Hypothalamus (tissue), 51 donors: ENCODE measurements around the gene PRRG1.
"Not testable (repeated sequence)": the region's sequence is repeated elsewhere in the genome, so short reads cannot be mapped to it uniquely, and the experiment has no call there.

Source experiments
- DNase-seq, 51 donors: peaks; one replicate each; lab custom pipeline; 2025; lab: John Stamatoyannopoulos, UW

The PRRG1 gene

DNA sequence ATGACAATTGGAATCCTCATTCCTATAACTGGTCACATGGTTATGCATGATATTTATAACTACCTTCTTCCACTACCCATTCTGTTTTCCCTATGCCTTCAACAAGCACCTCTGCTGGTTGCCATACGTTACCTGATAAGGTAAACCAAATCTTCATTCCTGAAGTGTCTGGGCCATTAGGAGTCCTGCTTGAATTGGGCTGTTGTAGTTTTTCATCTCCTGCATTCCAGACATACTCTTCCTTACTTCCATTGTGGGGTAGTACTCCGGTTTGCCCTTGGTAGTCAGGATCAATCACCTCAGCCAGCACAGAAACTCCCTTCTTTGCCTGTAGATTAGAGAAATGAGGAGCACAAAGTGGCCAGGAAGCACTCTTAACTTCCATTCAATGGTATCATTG, 113.2 kb downstream of the PRRG1 start:
- DNase-seq: no peak

DNA sequence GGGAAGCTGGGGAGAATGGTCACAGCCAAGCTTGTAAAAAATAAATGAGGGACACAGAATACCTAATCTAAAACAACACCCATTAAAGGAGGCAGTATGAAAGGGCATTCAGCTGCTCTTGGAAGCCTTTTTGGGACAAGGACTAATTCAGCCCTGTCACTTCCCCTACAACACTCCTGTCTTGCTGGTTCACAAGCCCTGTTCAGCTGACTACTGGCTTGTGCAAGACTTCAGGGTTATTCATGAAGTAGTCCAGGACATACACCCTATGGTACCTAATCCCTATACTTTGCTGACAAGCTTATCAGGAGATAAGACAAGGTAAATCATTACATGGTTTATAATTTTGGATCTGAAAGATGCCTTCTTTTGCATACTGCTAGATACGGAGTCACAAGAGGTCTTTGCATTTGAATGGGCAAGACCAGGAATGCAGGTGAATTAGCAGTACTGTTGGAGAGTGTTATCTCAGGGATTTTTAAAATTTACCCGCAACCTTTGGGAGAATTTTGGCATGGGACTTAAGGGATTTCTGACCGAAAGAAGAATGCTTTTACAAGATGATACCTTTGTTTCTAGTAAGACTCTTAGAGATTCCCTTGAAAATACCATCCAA, 119.1 kb downstream of the PRRG1 start:
- DNase-seq: no peak

DNA sequence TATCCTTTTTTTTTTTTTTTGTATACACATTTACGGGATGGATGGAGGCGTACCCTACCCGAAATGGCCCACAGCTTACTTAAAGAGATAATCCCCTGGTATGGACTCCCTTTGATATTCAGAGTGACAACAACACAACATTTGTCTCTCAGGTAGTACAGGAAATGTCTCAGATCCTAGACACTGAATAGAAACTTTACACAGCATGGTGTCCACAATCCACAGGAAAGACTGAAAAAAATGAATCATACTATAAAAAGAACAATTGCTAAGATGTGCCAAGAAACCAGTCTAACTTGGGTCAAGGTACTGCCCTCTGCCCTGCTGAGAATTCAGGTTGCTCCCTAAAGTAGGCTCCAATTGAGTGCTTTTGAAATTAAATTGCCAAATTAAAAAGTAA, 121.5 kb downstream of the PRRG1 start:
- no peak for DNase-seq

DNA sequence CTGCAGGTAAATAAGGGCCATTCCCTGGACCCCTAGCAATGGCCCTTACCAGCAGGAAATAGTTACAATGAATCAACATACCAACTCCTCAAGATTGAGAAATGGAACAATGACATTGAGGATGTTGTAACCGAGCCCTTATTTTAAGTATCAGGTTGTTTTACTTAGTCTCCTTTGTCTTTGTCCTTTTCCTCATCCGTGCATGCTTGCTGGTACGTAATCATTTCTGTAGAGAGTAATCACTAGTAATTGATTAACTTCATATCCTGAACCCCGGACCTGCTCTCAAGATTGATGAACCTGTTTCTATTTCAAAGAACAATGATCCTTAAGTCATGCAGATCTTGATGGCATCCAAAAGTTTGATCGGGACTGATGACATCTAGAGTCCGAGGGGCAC, 123.7 kb downstream of the PRRG1 start:
- no peak for DNase-seq

DNA sequence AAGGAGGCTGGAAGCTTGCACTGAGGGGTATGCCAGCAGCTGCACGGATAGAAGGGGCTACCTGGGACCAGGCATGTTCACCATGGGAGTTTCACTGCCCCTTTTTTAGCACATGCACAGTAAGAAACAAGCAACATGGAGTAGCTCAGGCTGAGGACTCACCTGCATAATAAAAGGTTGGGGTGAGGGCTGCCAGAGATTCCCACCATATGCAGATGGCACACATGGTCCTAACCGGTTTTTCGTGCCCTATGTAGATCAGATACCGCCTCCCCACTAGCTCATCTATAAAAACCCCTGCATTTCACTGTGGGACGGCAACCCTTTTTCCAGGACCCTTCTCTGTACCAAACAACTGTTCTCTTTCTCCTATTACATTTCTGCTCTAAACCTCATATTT, 125.3 kb downstream of the PRRG1 start:
- no peak for DNase-seq

DNA sequence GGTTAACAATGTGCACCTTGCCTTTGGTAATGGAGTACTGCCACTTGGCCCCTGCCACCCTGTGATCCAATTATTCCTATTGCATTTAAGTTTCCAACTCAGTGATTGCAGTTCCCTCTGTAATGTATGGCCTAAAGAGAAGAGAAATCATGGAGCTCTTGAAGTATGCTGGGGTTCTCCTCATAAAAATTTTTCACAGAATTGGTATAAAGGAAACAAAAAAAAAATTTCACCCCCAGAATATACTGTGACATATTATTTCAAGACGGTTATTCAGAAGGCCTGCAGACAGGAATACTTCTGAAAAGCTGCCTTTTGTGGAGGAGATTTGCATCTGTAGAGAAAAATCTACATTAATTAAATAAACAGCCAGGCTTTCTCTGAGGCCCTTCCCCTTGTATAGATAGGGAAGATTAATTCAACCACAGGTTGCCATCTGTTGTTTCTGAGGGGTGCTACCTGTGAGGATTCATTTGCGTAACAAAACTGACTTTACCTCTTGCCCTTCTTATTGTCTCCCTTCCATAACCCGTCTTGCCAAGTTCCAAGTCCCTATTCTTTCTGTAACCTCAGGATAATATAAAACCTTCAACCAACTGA, 127.5 kb downstream of the PRRG1 start:
- no peak for DNase-seq

DNA sequence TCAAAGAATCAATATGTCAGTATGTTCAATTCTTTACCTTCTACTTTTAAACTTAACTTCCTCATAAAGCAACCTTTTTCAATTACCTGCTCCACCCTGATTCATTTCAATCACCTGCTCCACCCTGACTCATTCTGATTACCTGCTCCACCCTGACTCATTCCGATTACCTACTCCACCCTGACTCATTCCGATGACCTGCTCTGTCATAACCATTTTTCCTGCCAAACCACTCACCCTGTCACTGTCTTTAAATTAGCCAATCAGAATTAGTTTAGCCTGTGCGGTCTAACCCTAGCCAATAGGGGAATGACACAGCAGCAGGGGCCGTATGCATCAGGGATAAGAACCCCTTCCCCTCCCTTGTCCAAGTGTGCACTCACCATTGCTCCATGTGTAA, 135.2 kb downstream of the PRRG1 start:
- not testable (repeated sequence) for DNase-seq

DNA sequence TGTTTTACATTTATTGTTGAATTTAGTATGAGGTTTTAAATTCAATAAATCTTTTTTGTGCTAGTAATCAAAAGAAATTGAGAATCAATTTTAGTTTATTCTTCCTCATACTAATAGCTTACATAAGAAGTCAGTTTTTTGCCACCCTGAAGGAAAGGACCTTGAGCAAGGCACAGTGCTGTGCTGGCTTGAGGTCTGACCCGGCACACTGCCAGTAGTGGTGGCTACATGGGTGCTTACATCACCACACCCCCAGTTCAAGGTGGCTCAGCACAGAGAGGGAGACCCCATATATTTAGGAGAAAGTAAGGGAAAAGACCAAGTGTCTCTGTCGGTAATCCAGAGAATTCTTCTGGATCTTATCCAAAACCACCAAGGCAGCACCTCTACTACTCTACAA, 136.3 kb downstream of the PRRG1 start:
- no peak for DNase-seq

DNA sequence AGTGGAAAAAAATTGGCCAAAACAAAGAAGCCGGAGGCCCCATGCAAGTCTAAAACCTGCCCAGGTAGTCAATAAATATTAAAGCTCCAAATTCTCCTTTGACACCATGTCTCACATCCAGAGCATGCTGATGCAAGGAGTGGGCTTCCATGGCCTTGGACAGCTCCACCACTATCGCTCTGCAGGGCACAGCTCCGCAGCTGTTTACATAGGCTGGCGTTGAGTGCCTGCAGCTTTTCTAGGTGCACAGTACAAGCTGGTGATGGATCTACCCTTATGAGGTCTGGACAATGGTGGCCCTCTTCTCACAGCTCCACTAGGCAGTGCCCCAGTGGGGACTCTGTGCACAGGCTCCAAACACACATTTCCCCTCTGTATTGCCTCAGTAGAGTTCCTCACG, 138.1 kb downstream of the PRRG1 start:
- no peak for DNase-seq

DNA sequence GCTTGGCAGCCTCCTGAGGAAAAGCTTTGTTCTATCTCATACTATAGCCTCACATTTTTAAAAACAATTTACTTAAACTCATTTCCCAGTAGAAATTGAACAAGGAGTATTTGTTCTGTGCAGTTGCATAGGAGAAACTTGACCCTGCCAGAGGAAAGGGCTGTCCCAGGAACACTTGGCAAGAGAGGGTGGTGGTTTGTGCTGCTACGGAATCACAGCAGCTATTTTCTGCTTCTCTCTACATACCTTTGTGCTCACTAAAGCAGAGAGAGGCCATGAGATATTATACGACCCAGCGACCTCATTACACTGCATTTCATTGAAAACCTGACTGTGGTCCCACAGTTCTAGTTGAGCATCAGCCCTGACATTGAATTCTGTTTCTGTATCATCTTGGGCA, 139.2 kb downstream of the PRRG1 start:
- DNase-seq: no peak

DNA sequence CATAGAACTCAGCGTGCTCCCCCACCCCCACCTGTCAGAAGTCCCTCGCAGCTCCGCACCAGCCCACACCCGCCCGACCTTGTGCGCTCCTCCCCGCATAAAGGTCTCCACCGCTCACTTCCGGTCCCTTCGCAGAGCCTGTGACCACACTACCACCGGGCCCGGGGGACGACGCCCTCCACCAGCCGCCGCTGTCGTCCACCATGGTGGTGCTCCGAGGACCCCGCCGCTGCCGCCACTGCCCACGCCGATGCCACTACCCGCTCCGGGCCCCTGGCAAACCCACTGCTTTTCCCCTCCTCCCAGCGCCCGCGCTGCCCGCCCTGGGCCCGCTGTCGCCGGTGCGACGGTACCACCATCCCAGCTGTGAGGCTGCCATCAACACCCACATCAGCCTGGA, 142.5 kb downstream of the PRRG1 start:
- DNase-seq: no peak

DNA sequence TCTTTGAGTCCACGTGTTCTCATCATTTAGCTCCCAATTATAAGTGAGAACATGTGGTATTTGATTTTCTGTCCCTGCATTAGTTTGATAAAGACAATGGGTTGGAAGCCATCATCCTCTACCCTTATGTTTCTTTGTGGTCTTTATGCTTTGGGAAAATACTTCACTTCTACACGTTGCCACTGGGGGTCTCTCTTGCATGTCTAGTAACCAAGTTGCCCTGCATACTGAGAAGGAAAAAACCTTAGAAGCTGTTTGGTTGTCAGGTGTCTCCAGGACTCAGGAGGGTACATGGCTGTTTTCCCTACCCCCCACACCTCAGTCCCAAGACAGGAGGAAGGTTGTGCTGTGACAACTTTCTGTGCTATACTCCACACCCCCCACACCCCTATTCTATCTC, 146.6 kb downstream of the PRRG1 start:
- not testable (repeated sequence) for DNase-seq

DNA sequence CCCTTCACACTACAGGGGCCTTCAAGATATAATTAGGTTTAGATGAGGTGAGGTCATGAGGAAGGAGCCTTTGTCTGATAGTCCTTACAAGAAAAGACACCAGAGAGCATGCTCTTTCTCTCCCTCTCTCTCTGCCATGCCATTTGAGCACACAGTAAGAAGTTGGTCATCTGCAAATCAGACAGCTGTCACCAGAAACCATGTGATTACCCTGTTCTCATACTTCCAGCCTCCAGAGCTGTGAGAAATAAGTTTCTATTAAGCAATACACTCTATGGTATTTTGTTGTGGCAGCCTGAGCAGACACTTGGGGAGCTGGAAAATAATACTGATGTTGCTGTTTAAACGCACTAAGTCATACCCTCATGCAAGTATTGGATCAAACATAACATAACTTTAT, 148.0 kb downstream of the PRRG1 start:
- not testable (repeated sequence) for DNase-seq

DNA sequence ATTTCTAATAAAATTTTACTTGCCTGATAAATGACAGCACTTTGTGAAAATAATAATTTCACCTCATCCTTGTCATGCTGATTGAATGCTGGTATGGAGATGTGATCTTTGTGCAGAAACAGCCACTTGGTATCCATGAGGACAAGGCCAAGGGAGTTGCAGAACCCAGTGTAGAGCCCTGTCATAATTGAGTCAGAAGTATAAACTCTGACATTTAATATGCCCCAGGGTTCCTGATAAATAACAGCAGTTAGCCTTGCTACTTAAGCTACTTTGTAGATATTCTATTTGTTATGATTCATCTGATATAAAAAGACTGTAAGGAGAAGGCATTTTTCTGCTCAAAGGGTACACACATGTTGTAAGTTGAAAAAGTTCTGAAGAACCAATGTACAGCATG, 149.2 kb downstream of the PRRG1 start:
- DNase-seq: not testable (repeated sequence)

DNA sequence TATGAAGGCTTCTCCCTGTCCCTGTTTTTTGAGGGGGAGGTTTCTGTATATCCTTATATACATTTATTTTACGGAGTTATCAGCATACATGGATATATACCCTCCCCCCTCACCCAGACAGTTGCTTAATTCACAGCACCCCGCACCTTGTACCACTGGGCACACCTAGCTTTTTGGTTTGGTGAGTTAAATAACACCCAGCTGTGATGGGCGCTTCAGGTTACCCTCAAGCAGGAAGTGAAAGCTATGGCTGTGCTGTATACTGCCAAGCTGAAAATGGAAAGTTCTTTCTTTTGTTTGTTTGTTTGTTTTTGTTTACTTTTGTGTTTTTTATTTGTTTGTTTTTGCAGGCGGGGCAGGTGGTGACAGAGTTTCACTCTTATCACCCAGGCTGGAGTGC, 150.5 kb downstream of the PRRG1 start:
- not testable (repeated sequence) for DNase-seq

DNA sequence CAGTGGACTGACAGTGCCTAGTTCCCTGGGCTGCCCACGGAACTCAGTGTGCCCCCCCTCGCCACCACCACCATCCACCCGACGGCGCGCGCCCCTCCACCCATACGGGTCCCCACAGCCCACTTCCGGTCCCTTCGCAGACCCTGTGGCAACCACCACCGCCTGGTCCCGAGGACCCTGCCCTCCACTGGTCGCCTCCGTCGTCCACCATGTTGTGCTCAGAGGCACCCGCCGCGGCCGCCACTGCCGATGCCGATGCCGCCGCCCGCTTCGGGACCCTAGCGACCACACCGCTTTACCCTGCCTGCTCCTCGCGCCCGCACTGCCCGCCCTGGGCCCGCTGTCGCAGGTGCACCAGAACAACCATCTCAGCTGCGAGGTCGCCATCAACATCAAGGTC, 155.8 kb downstream of the PRRG1 start:
- no peak for DNase-seq
